NCI-H1417 treated with DMSO at 0.1 percent for 48 hours (cell line): ENCODE results near the gene PCNP.
"Not testable (repeated sequence)": the region's sequence is repeated elsewhere in the genome, so short reads cannot be mapped to it uniquely, and the experiment has no call there.

Source experiments
- DNase-seq: peaks from one replicate; lab custom pipeline; 2025; lab: John Stamatoyannopoulos, UW

The PCNP gene

GRCh38 chr3:101567528-101568317, 6.3 kb upstream of the PCNP start:
- DNase-seq: no peak

- no peak for DNase-seq
Measured at GRCh38 chr3:101571028-101571895, 2.7 kb upstream of the PCNP start.

- DNase-seq: peak; percentile 37
Measured at GRCh38 chr3:101574388-101575112, 570 bp downstream of the PCNP start.

- no peak for DNase-seq
Measured at GRCh38 chr3:101577286-101577685, 3.3 kb downstream of the PCNP start.

GRCh38 chr3:101588616-101589015, 14.6 kb downstream of the PCNP start:
- DNase-seq: no peak

- no peak for DNase-seq
Measured at GRCh38 chr3:101591071-101591470, 17.1 kb downstream of the PCNP start.

- DNase-seq: no peak
Measured at GRCh38 chr3:101602731-101603130, 28.8 kb downstream of the PCNP start.

GRCh38 chr3:101603184-101603583, 29.2 kb downstream of the PCNP start:
- DNase-seq: no peak

GRCh38 chr3:101605398-101605797, 31.4 kb downstream of the PCNP start:
- DNase-seq: not testable (repeated sequence)

GRCh38 chr3:101611023-101611422, 37.0 kb downstream of the PCNP start:
- DNase-seq: no peak

GRCh38 chr3:101613014-101613413, 39.0 kb downstream of the PCNP start:
- DNase-seq: not testable (repeated sequence)

GRCh38 chr3:101615525-101615924, 41.5 kb downstream of the PCNP start:
- no peak for DNase-seq

GRCh38 chr3:101617478-101617877, 43.5 kb downstream of the PCNP start:
- DNase-seq: no peak

GRCh38 chr3:101618726-101619125, 44.7 kb downstream of the PCNP start:
- DNase-seq: no peak

GRCh38 chr3:101619734-101620133, 45.8 kb downstream of the PCNP start:
- DNase-seq: no peak

GRCh38 chr3:101623656-101624055, 49.7 kb downstream of the PCNP start:
- no peak for DNase-seq

- DNase-seq: no peak
Measured at GRCh38 chr3:101624857-101625256, 50.9 kb downstream of the PCNP start.

- no peak for DNase-seq
Measured at GRCh38 chr3:101625879-101626278, 51.9 kb downstream of the PCNP start.

GRCh38 chr3:101629219-101629618, 55.2 kb downstream of the PCNP start:
- DNase-seq: no peak

- no peak for DNase-seq
Measured at GRCh38 chr3:101631098-101631796, 57.3 kb downstream of the PCNP start.

GRCh38 chr3:101631959-101632358, 58.0 kb downstream of the PCNP start:
- not testable (repeated sequence) for DNase-seq

- no peak for DNase-seq
Measured at GRCh38 chr3:101632586-101632985, 58.6 kb downstream of the PCNP start.
